ENCODE measurements around the gene ZFHX3.
A peak's percentile ranks its signal among the peaks of the same experiment; 100 is the strongest.

Gene ZFHX3

GRCh38 chr16:72862090-72862489, 185.8 kb downstream of the ZFHX3 start:
- DNase-seq: no peak

- no peak for DNase-seq
These were observed 187.0 kb downstream of the ZFHX3 start for GRCh38 chr16:72860726-72861562.

DNA sequence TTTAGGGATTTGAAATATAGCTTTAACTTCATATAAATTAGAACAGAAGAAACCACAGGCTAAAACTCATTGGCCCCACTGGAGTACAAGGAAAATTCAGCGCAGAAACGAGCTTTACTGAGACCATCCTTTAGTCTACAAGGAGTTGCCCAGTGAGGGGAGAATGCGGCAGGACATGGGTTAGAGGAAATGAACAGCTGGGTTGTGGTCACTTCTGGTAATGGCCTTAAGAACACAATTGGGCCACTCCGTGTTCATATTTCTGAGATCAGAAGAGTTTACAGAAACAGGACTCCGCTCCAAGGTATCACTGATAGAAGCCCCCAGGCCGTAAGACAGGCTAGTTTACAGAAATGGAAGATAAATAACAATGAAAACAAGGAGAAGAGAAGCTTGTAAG, 188.3 kb downstream of the ZFHX3 start:
- no peak for DNase-seq

- no peak for DNase-seq
These were observed 189.0 kb downstream of the ZFHX3 start for GRCh38 chr16:72858665-72859493.

DNA sequence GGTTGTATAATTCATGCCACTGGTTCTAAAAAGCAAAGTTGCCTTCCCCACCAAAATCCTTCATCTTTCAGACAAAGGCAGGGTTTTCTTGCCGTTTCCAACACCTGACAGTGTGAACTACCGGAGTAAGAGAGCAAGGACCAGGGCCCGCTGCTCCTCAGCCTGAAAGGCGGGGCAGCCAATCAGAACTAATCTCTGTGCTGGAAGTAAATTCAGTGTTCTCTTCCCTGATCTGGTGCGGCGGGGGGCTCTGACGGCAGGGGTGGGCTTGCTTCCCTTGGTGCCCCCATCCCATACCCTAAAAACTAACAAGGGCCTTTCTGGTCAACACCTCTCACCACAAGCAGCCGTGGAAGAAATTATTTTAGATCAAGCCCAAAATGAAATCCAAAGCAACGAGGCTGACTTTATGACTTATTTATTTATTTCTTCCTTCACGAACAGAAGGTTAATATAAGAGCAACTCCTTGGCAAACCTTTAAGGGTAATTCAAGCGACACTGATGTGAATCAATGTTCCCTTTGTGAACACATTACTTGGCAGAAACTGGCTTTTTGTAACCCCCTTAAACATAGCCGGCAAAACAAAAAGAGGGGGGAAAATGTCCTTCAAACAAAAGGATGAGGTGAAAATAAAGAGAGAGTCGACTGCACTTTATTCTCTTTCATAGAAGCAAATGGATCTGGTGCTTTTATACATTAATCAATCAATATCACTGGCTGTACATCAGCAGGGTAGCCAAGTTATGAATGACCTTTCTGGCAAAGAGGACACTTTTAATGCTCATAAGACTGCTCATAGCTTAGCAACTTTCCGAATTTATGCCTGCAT, 189.9 kb downstream of the ZFHX3 start:
- no peak for DNase-seq

- DNase-seq: no peak
These were observed 191.1 kb downstream of the ZFHX3 start for GRCh38 chr16:72856797-72857196.

- DNase-seq: peak; percentile 54 to 65
These were observed 193.5 kb downstream of the ZFHX3 start for GRCh38 chr16:72854267-72854959.

GRCh38 chr16:72853575-72854266, 194.2 kb downstream of the ZFHX3 start:
- peak; percentile 81 to 88 for DNase-seq

DNA sequence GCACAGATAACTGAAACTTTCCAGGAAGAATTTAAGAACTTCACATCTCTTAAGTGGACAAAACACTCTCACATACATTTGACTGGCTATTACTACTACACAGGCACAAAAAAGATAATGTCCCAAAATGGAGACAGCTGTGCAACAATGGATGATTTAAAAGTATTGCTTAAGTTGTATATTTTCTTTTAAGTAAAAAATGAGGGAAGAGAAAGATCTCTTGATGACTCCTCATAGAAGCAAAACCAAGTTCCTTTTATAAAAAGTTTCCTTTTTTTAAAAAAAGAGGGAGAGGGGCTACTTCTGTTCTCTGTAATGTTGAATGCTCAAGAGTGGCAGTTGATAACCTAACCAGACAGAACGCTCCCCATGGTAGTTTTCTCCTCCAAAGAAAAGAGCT, 195.5 kb downstream of the ZFHX3 start:
- DNase-seq: peak in 1 of 2 donors; percentile 35

DNA sequence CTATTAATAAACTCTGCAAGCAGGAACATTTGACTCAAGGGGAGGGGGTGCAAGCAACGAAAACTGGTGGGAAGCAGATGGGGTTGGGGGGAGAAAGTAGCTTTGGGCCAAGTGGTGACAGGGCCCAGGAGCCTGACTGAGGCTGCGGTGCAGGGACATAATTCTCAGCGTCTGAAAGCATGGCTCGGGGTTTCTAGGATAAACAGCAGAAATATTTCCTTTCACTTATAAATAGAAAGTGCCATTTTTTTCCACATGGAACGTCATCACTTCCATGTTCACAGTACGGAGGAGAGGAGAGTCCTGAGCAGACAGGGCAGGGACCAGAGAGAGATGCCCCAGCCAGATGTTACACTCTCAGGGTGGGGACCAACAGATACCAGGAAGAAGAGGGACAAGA, 197.1 kb downstream of the ZFHX3 start:
- DNase-seq: no peak

DNA sequence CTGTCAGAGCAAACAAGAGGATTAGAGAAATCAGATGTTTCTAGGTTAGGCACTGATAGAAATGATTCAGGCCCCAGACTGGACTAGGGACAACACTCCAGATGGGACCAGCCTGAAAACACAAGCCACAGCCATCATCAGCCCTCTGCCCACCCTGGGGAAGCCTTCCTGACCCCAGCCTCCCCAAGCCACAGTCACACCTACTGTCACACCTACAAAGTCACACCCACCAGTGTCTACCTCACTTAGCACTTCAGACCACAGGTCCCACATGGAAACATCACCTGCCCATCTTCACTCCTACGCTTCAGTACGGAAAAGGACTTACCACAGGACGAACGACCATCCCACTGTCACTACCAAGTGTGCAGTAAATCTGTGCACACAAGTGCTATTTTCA, 197.9 kb downstream of the ZFHX3 start:
- no peak for DNase-seq

GRCh38 chr16:72848759-72849664, 198.9 kb downstream of the ZFHX3 start:
- peak in 1 of 2 donors; percentile 48 for DNase-seq

DNA sequence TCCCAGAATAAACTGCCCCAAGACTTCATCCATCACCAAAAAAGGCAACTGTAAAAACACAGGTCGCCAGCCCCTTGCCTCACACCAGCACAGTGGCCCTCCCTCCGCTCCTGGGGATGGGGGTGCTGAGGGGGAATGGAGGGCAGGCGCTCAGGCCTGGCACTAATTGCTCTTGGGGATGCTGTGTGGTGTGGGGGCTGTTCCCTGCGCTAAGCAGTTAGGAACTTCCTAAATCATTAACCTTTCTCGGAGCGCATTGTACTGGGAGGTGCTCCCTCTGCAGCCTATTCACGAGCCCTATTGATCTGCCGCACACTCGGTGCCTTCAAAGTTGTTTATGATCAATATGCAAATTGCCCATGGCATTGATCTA, 199.9 kb downstream of the ZFHX3 start:
- DNase-seq: no peak

DNA sequence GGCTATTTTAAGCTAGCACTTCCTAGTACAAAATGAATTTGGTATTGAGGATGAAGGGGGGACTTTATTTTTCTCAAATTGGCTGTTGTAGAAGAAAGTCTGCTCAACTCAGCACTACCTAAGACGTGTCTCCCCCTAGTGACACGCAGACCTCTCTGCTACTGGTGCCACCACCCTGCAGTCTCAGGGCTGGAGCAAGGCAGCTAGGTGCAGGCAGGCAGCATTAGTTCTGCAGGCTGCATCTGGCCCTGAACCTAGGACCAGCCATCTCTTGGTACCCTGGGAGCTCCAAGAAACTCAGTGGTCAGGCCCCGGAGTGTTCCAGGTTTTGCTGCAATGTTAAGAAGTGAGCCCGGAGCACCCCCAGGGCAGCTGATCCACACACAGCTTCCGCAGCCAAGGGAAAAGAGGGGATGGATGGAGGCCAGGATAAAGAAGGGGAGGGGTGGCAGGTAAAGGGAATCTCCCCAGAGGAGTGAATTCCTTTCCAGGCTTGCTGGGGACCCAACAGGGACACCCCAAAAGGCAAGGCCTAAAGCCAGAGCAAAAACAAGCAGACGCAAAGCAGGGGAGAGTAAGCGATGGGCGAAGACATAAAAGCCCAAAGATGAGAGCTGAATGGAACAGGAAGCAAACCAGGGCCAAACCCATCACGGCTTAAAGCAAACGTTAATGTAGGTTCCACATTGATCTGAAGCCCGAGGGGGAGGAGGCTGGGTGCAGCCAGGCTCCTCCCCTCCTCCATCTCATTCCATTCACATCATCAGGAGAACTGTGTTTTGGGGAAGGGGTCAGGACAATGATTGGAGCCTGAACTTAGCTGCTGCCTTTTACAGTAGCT, 200.5 kb downstream of the ZFHX3 start:
- DNase-seq: no peak

- no peak for DNase-seq
These were observed 201.3 kb downstream of the ZFHX3 start for GRCh38 chr16:72846594-72846993.

DNA sequence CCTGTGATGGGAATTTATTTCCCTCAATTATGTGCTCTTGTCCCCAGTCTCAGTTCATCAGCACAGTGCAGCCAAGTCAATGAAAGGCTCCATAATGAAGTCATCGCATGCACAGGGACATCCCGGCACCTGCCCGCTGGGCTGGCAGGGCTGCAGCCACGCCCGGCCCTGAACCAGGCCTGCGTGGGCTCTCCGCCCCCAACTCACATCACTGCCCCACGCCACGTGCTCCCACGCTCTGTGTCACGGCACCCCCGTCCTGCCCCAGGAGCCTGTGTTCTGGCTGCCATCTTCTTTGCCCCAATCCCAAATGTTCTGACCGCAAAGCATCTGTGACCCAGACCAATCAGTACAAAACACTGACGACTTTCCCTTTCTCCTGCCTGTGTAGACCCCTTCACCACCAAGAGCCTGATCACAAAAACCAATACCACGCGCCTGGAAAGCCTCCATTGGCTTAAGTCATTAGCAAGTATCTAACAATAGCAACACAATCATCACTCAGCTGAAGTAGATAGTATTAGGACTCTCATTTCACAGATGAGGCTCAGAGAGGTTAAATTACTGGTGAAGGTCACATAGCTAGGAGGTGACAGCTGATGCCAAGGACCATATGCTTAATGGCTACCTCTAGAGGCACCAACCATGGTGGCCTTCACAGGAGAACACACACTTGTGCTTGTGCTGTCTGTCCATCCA, 202.5 kb downstream of the ZFHX3 start:
- no peak for DNase-seq

GRCh38 chr16:72844225-72844920, 203.6 kb downstream of the ZFHX3 start:
- peak in 1 of 2 donors; percentile 24 for DNase-seq

GRCh38 chr16:72841506-72841905, 206.4 kb downstream of the ZFHX3 start:
- no peak for DNase-seq
